Activated naive CD4-positive, alpha-beta T cell (primary cell): ENCODE results near the gene RPAP2.
"Not testable (repeated sequence)": the region's sequence is repeated elsewhere in the genome, so short reads cannot be mapped to it uniquely, and the experiment has no call there.

ENCODE experiments used
- DNase-seq, 4 experiments: peaks; one replicate each; lab custom pipeline; 2025; lab: John Stamatoyannopoulos, UW

Gene RPAP2

GRCh38 chr1:92298573-92299476 lies at the start of gene RPAP2, which contains the start of gene GLMN:
RPAP2 (plus strand) TSS chr1:92299059; CDS start chr1:92299074, 15 bp downstream.
GLMN (minus strand) TSS chr1:92298987; CDS start chr1:92297999, 988 bp downstream.
- DNase-seq = peak; percentile 26 to 67 (median 38)

GRCh38 chr1:92254714-92255113 lies 44.1 kb upstream of the RPAP2 start:
- not testable (repeated sequence) for DNase-seq

- DNase-seq = no peak
These were observed 39.5 kb upstream of the RPAP2 start for GRCh38 chr1:92259350-92259749.

GRCh38 chr1:92262516-92262915 lies 36.3 kb upstream of the RPAP2 start:
- DNase-seq = no peak

- no peak for DNase-seq
These were observed 25.8 kb upstream of the RPAP2 start for GRCh38 chr1:92273039-92273438.

- DNase-seq = no peak
These were observed 23.9 kb upstream of the RPAP2 start for GRCh38 chr1:92274939-92275338.

- DNase-seq = no peak
These were observed 22.8 kb upstream of the RPAP2 start for GRCh38 chr1:92276082-92276481.

- no peak for DNase-seq
These were observed 21.6 kb upstream of the RPAP2 start for GRCh38 chr1:92277105-92277723.

- DNase-seq = not testable (repeated sequence)
These were observed 19.1 kb upstream of the RPAP2 start for GRCh38 chr1:92279781-92280180.

- not testable (repeated sequence) for DNase-seq
These were observed 17.4 kb upstream of the RPAP2 start for GRCh38 chr1:92281411-92281810.

GRCh38 chr1:92291372-92291999 lies 7.4 kb upstream of the RPAP2 start:
- DNase-seq = no peak

GRCh38 chr1:92298213-92298572 lies 666 bp upstream of the RPAP2 start:
- DNase-seq = no peak

- no peak for DNase-seq
These were observed 755 bp downstream of the RPAP2 start for GRCh38 chr1:92299477-92300150.

GRCh38 chr1:92301021-92301420 lies 2.2 kb downstream of the RPAP2 start:
- DNase-seq = no peak

GRCh38 chr1:92306020-92306419 lies 7.2 kb downstream of the RPAP2 start:
- DNase-seq = no peak

GRCh38 chr1:92307980-92308379 lies 9.1 kb downstream of the RPAP2 start:
- no peak for DNase-seq

- no peak for DNase-seq
These were observed 11.3 kb downstream of the RPAP2 start for GRCh38 chr1:92310185-92310597.

GRCh38 chr1:92314024-92314423 lies 15.2 kb downstream of the RPAP2 start:
- no peak for DNase-seq

- DNase-seq = no peak
These were observed 17.1 kb downstream of the RPAP2 start for GRCh38 chr1:92315766-92316599.

GRCh38 chr1:92317836-92318493 lies 19.1 kb downstream of the RPAP2 start:
- DNase-seq = no peak
